GM19035 (cell line): ENCODE results near the gene MYT1.

Experiments used
- ATAC-seq: cut with Tn5 transposase; IDR thresholded peaks from one replicate; pipeline ENCODE4 v1.9.1; 2021; ENCODE audit not compliant: unreplicated experiment

Gene MYT1

GRCh38 chr20:64153861-64154589, 10.2 kb upstream of the MYT1 start:
- ATAC-seq = no peak

GRCh38 chr20:64154590-64155257, 9.5 kb upstream of the MYT1 start:
- no peak for ATAC-seq

- ATAC-seq = no peak
These were observed 8.8 kb upstream of the MYT1 start for GRCh38 chr20:64155258-64156135.

GRCh38 chr20:64156136-64156885, 7.9 kb upstream of the MYT1 start:
- no peak for ATAC-seq

DNA sequence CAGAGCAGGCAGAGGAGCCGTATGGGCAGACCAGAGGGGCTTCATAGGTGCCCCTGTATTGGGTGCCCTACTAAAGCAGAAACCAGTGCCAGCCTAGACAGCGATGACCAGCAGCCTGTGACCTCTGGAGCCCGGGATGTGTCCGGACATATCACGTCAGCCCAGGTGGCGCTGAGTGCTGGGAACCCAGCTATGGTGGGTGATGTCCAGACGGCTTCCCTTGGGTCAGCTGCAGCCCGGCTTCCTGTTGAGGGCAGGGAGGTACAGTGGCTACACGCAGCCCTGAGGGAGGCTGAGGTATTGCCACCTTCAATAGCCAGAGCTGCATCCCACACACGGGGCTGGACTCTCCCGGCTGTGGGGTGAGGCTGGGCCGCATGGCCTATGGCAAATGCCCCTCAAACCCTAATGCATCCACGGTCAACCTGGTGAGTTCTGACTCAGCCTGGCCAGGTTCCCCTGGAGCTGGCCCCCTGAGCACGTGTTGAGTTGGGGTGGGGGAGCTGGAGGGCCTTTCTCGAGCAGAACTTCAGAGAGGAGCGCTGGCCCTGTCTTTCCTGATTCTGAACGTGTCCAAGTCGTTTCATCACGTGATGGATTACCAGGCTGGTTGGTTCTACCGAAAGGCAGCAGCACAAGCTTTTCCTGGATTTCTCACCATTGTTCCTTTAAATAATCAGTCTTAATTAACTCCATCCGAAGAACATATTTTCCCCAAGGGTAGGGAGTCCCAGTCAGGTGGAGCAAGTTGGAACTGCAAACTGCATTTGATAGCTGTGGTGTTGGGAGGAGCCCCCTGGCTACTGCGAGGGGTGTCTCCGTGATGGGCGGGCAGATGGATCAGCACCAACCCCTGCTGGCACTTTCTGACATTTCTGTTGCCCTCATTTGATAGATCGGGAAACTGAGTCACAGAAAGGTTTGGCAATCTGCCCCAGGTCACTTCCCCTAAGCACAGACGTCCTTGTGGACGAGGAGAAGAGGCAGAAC, 7.1 kb upstream of the MYT1 start:
- no peak for ATAC-seq

GRCh38 chr20:64157878-64158277, 6.4 kb upstream of the MYT1 start:
- no peak for ATAC-seq

GRCh38 chr20:64158346-64159285, 5.6 kb upstream of the MYT1 start:
- ATAC-seq = no peak

DNA sequence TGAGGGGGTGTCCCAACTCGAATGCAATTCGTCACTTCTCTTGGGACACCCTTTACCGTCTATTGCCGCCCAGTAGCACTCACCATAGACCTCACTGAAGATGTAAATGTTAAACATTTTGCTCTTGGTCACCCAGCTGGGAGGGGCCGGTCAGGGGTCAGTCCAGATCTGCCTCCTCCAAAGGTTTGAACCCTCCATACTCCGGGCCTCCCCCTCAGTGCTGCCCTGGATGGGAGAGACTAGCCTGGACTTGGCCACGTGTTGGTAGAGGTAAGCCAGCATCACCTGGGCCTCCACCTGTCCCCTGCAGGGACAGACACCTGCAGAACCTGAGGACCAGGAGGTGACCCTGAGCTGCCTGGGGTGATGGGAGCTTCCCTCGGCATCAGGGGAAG, 5.0 kb upstream of the MYT1 start:
- no peak for ATAC-seq

GRCh38 chr20:64159711-64160110, 4.5 kb upstream of the MYT1 start:
- no peak for ATAC-seq

DNA sequence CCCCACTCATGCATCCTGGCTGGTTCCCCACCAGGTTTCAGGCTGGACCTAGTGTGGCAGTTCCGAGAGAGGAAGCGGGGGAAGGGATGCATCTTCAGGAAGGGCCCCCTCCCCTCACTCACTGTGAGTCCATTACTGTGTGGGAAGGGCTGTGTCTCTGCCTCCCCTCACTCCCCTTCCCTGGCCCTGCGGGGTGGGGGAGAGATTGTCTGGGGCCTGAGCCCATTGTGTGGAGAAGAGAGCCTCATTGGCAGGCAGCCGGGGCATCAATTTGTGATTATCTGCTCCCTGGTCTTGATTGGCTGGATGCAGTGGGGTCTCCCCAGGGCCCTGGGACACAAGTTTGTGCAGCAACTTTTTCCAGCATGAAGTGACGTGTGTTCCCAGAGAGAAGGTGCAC, 4.1 kb upstream of the MYT1 start:
- ATAC-seq = no peak

DNA sequence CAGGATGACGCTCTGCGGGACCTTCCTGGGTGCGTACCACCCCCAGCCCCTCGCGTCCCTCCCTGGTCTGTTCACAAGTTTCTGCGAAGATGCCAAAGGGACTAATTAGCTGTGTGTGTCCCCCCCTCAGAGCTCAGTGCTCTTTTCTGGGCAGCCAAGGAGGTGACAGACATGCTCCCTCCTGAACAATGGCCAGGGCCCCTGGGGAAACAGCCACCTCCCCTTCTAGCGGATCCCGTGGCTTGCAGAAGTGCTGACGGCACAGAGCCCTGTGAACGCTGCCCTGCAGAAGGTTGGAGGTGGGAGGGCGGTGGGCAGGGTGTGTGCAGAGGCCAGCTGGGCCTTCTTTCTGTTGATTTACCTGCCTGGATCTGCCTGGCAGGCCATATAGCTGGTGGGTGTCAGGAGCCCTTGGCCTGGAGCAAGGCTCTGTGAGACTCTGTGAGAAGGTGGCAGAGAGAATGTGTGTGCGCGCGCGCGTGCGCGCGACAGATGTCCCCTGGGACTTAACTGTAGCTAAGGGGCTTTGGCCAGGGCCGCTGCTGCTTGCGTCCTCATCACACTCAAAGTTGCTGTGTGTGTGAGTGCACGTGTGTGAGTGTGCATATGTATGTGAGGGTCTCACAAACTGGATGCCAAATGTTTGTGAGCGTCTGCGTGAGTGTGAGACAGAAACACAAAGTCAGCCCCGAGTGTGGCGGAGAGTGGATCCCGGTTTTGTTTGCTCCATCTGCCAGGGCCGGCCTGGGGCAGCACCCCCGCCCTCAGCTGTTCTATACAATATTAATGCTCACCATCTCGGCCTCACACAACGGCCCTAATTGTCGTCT, 3.5 kb upstream of the MYT1 start:
- ATAC-seq = no peak

DNA sequence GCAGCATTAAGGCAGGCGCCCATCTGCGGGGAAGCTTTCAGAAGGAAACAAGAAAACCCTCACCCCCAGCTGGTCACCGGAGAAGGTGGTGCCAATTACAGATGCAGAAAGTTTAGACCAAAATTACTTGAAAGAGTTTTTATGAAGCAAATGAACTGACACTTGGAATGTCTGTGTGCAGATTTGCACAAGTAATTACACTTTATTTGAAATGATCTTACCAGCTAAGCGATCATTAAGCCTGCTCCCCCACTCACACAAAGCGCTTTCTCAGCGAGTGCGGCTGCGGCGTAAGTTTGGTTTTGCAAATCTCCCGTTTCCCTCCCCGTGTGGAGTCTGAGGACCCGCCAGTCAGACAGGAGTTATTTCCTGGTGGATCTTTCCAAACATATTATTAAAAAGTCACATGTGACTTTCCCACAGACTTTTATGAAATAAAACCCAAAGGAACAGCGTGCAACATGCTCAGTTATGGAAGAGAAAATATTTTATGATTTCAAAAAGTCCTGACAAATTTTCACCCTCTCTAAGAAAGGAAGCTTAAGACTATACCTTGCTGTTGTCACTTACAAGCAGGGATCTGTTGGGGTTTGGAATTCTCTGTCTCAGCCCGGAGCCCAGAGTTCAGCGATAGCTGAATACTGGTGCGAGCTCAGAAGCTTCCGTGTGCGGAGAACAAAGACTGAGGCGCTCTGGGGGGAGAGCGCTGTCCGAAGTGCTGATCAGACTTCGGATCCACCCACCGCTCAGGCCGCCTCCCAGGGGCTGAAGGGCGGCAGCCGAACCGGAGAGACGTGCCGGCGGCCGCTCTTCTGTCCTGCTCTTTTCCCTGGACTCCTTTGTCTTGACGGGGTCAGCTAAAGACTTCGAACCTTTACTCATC, 2.7 kb upstream of the MYT1 start:
- no peak for ATAC-seq

GRCh38 chr20:64162239-64162910, 1.9 kb upstream of the MYT1 start:
- ATAC-seq = no peak

DNA sequence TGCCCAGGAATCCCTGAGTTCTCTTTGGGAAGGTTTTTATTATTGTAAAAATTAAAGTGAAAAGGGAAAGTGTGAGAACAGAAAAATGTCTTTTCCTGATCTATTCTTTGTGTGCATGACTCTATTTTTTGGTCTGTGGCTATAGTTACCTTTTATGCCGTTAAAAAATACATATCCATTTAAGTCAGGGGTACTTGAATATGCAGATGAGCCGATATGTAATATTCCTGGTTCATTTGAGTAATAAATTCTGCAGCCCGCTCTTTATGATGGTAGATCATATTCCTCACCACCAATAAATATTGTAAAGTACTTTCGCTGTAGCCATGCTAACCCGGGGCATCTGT, 503 bp upstream of the MYT1 start:
- no peak for ATAC-seq

DNA sequence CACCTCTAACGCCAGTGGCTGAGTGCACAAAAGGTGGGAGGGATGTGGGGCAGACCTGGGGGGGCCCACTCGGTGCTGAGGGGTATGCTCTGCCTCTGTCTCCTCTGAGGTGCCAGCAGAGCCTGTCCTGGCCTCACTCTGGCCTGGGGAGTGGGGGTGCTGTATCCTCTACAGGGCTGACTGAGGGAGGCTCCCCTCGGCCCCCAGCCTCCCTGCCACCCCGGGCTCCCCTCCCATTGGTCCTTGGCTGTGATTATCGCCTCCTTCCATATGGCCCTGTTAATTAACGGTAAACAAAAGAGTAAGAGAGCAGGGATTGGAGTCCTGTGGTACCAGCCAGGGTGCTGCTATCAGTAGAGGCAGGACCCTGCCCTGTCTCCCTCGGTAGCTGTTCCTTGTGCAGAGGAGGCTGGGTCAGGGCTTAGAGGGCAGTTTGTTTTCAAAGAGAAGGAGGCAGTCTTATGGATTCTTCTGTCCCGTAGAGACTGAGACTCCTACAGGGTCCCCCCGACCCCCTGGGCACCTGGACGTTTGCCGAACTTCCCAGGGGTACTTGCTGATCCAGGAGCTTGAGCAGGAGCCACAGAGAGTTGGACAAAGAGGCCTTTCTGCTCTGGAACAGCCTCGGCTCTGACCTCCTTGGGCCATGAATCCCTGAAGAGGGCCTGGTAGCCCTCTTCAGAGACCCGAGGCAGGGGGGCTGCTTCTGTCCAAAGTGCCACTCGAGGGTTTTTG, 1.8 kb downstream of the MYT1 start:
- ATAC-seq = no peak
